HG03025 (cell line): Measurements from ENCODE around the gene CAMK1D.

Experiments used
- ATAC-seq: cut with Tn5 transposase; IDR thresholded peaks from one replicate; pipeline ENCODE4 v1.9.1; 2021; ENCODE audit warnings: mild to moderate bottlenecking, moderate library complexity; ENCODE audit not compliant: unreplicated experiment, low FRiP score

Gene CAMK1D

GRCh38 chr10:12509016-12509793, 159.9 kb downstream of the CAMK1D start:
- no peak for ATAC-seq

- no peak for ATAC-seq
Measured at GRCh38 chr10:12509794-12510100, 160.4 kb downstream of the CAMK1D start.

GRCh38 chr10:12510501-12510941, 161.2 kb downstream of the CAMK1D start:
- no peak for ATAC-seq

- no peak for ATAC-seq
Measured at GRCh38 chr10:12510984-12511383, 161.6 kb downstream of the CAMK1D start.

GRCh38 chr10:12511651-12512050, 162.3 kb downstream of the CAMK1D start:
- no peak for ATAC-seq

- ATAC-seq = no peak
Measured at GRCh38 chr10:12512332-12513002, 163.1 kb downstream of the CAMK1D start.

- ATAC-seq = no peak
Measured at GRCh38 chr10:12513003-12513365, 163.6 kb downstream of the CAMK1D start.

GRCh38 chr10:12513775-12514673, 164.7 kb downstream of the CAMK1D start:
- ATAC-seq = no peak

- no peak for ATAC-seq
Measured at GRCh38 chr10:12518024-12518423, 168.7 kb downstream of the CAMK1D start.

GRCh38 chr10:12521423-12521822, 172.1 kb downstream of the CAMK1D start:
- no peak for ATAC-seq

GRCh38 chr10:12526311-12526710, 177.0 kb downstream of the CAMK1D start:
- no peak for ATAC-seq

- no peak for ATAC-seq
Measured at GRCh38 chr10:12529976-12530375, 180.6 kb downstream of the CAMK1D start.

- no peak for ATAC-seq
Measured at GRCh38 chr10:12531305-12532220, 182.2 kb downstream of the CAMK1D start.

- no peak for ATAC-seq
Measured at GRCh38 chr10:12533151-12533550, 183.8 kb downstream of the CAMK1D start.

GRCh38 chr10:12533723-12534122, 184.4 kb downstream of the CAMK1D start:
- ATAC-seq = no peak

- ATAC-seq = no peak
Measured at GRCh38 chr10:12534824-12535223, 185.5 kb downstream of the CAMK1D start.

GRCh38 chr10:12535656-12536055, 186.3 kb downstream of the CAMK1D start:
- ATAC-seq = no peak

- no peak for ATAC-seq
Measured at GRCh38 chr10:12538491-12538995, 189.2 kb downstream of the CAMK1D start.

- ATAC-seq = no peak
Measured at GRCh38 chr10:12539350-12540164, 190.2 kb downstream of the CAMK1D start.
